Measurements from ENCODE around the gene POLR1G.
A peak's percentile ranks its signal among the peaks of the same experiment; 100 is the strongest.

Gene POLR1G

GRCh38 chr19:45439569-45440258 lies 33.3 kb downstream of the POLR1G start:
- Histone ChIP-seq H3K27me3 (ENCODE audit: low read depth) (no peaks in the 10 kb centered on the region), H3K4me1 (peaks cover 15% of the 10 kb centered on the region), H3K9me3 (0 out of 2 replicates have a peak, but pooled peaks cover 3% of the 10 kb centered on the region), H3K4me3 (peak overlapping the region; percentile 47), H3K36me3 (replicated peaks) (no peaks in the 10 kb centered on the region)
- in situ Hi-C loops (cut with MboI; ENCODE audit: low sequenced_read_pairs): loop anchor here (5.0 kb wide), 1 partner anchor 38 kb away; no protein-coding TSS in a partner anchor
- DNase-seq (ENCODE audit: low spot score in 2 of 2): peak; percentile 65 to 85

- in situ Hi-C loops (cut with MboI; ENCODE audit: low sequenced_read_pairs): loop anchor here (5.0 kb wide), 1 partner anchor 37 kb away; no protein-coding TSS in a partner anchor
- H3K4me3 ChIP-seq: peak overlapping the region; percentile 47
- H3K9me3 ChIP-seq: 0 out of 2 replicates have a peak, but pooled peaks cover 3% of the 10 kb centered on the region
- no peaks in the 10 kb centered on the region for H3K36me3 ChIP-seq (replicated peaks)
- no peaks in the 10 kb centered on the region for H3K27me3 ChIP-seq (ENCODE audit: low read depth)
- H3K4me1 ChIP-seq: peaks cover 16% of the 10 kb centered on the region
- DNase-seq (ENCODE audit: low spot score in 2 of 2): no peak
These were observed 33.8 kb downstream of the POLR1G start for GRCh38 chr19:45440259-45440638.

- peak; percentile 16 to 51 for DNase-seq (ENCODE audit: low spot score in 2 of 2)
- Histone ChIP-seq H3K9me3 (0 out of 2 replicates have a peak, but pooled peaks cover 3% of the 10 kb centered on the region), H3K36me3 (replicated peaks) (no peaks in the 10 kb centered on the region), H3K27me3 (ENCODE audit: low read depth) (no peaks in the 10 kb centered on the region), H3K4me1 (peaks cover 16% of the 10 kb centered on the region), H3K4me3 (no peak overlapping the region)
- in situ Hi-C loops (cut with MboI; ENCODE audit: low sequenced_read_pairs): loop anchor here (5.0 kb wide), 1 partner anchor 36 kb away; no protein-coding TSS in a partner anchor
These were observed 34.6 kb downstream of the POLR1G start for GRCh38 chr19:45440873-45441654.

- H3K4me3 ChIP-seq: no peak overlapping the region
- in situ Hi-C loops (cut with MboI; ENCODE audit: low sequenced_read_pairs): loop anchor here (5.0 kb wide), 1 partner anchor 35 kb away; no protein-coding TSS in a partner anchor
- H3K27me3 ChIP-seq (ENCODE audit: low read depth): no peaks in the 10 kb centered on the region
- no peaks in the 10 kb centered on the region for H3K36me3 ChIP-seq (replicated peaks)
- H3K9me3 ChIP-seq: 0 out of 2 replicates have a peak, but pooled peaks cover 3% of the 10 kb centered on the region
- H3K4me1 ChIP-seq: peaks cover 16% of the 10 kb centered on the region
- no peak for DNase-seq (ENCODE audit: low spot score in 2 of 2)
These were observed 35.9 kb downstream of the POLR1G start for GRCh38 chr19:45442408-45442777.

- in situ Hi-C loops (cut with MboI; ENCODE audit: low sequenced_read_pairs): loop anchor here (5.0 kb wide), 1 partner anchor 34 kb away; no protein-coding TSS in a partner anchor
- H3K4me1 ChIP-seq: peaks cover 16% of the 10 kb centered on the region
- peak overlapping the region; percentile 39 for H3K4me3 ChIP-seq
These were observed 36.5 kb downstream of the POLR1G start for GRCh38 chr19:45442778-45443461.

GRCh38 chr19:45443462-45444317 lies 37.2 kb downstream of the POLR1G start:
- Histone ChIP-seq H3K9me3 (0 out of 2 replicates have a peak, but pooled peaks cover 3% of the 10 kb centered on the region), H3K4me3 (peak overlapping the region; percentile 39), H3K4me1 (peaks cover 16% of the 10 kb centered on the region), H3K36me3 (replicated peaks) (no peaks in the 10 kb centered on the region), H3K27me3 (ENCODE audit: low read depth) (no peaks in the 10 kb centered on the region)
- peak; percentile 89 to 99 for DNase-seq (ENCODE audit: low spot score in 2 of 2)
- in situ Hi-C loops (cut with MboI; ENCODE audit: low sequenced_read_pairs): loop anchor here (5.0 kb wide), 1 partner anchor 34 kb away; no protein-coding TSS in a partner anchor

More at GRCh38 chr19:45442778-45443461, 36.5 kb downstream of the POLR1G start:
- DNase-seq (ENCODE audit: low spot score in 2 of 2): peak in 1 of 2 experiments; percentile 54
- Histone ChIP-seq H3K27me3 (ENCODE audit: low read depth) (no peaks in the 10 kb centered on the region), H3K9me3 (0 out of 2 replicates have a peak, but pooled peaks cover 3% of the 10 kb centered on the region), H3K36me3 (replicated peaks) (no peaks in the 10 kb centered on the region)

GRCh38 chr19:45444318-45445041 lies 38.0 kb downstream of the POLR1G start:
- Histone ChIP-seq H3K27me3 (ENCODE audit: low read depth) (no peaks in the 10 kb centered on the region), H3K4me1 (peaks cover 16% of the 10 kb centered on the region)
- in situ Hi-C loops (cut with MboI; ENCODE audit: low sequenced_read_pairs): loop anchor here (5.0 kb wide), 1 partner anchor 33 kb away; no protein-coding TSS in a partner anchor

GRCh38 chr19:45445139-45445538 lies 38.7 kb downstream of the POLR1G start:
- no peak for DNase-seq (ENCODE audit: low spot score in 2 of 2)
- H3K4me1 ChIP-seq: peaks cover 19% of the 10 kb centered on the region
- in situ Hi-C loops (cut with MboI; ENCODE audit: low sequenced_read_pairs): no loop called here
- H3K9me3 ChIP-seq: no peaks in the 10 kb centered on the region
- no peak overlapping the region for H3K4me3 ChIP-seq
- no peaks in the 10 kb centered on the region for H3K27me3 ChIP-seq (ENCODE audit: low read depth)
- no peaks in the 10 kb centered on the region for H3K36me3 ChIP-seq (replicated peaks)

More at GRCh38 chr19:45444318-45445041, 38.0 kb downstream of the POLR1G start:
- H3K4me3 ChIP-seq: peak overlapping the region; percentile 20
- DNase-seq (ENCODE audit: low spot score in 2 of 2): peak; percentile 75 to 97
- no peaks in the 10 kb centered on the region for H3K9me3 ChIP-seq
- no peaks in the 10 kb centered on the region for H3K36me3 ChIP-seq (replicated peaks)

GRCh38 chr19:45446295-45446694 lies 39.9 kb downstream of the POLR1G start:
- no peaks in the 10 kb centered on the region for H3K9me3 ChIP-seq
- H3K27me3 ChIP-seq (ENCODE audit: low read depth): no peaks in the 10 kb centered on the region
- in situ Hi-C loops (cut with MboI; ENCODE audit: low sequenced_read_pairs): no loop called here
- H3K36me3 ChIP-seq (replicated peaks): no peaks in the 10 kb centered on the region
- peaks cover 23% of the 10 kb centered on the region for H3K4me1 ChIP-seq
- DNase-seq (ENCODE audit: low spot score in 2 of 2): no peak
- no peak overlapping the region for H3K4me3 ChIP-seq

- Histone ChIP-seq H3K27me3 (ENCODE audit: low read depth) (no peaks in the 10 kb centered on the region), H3K4me1 (peaks cover 23% of the 10 kb centered on the region), H3K36me3 (replicated peaks) (no peaks in the 10 kb centered on the region), H3K9me3 (no peaks in the 10 kb centered on the region), H3K4me3 (no peak overlapping the region)
- in situ Hi-C loops (cut with MboI; ENCODE audit: low sequenced_read_pairs): no loop called here
- no peak for DNase-seq (ENCODE audit: low spot score in 2 of 2)
These were observed 40.5 kb downstream of the POLR1G start for GRCh38 chr19:45446944-45447343.

- H3K36me3 ChIP-seq (replicated peaks): no peaks in the 10 kb centered on the region
- H3K4me1 ChIP-seq: peaks cover 17% of the 10 kb centered on the region
- no peaks in the 10 kb centered on the region for H3K27me3 ChIP-seq (ENCODE audit: low read depth)
- DNase-seq (ENCODE audit: low spot score in 2 of 2): no peak
- no peak overlapping the region for H3K4me3 ChIP-seq
- H3K9me3 ChIP-seq: no peaks in the 10 kb centered on the region
- in situ Hi-C loops (cut with MboI; ENCODE audit: low sequenced_read_pairs): no loop called here
These were observed 41.9 kb downstream of the POLR1G start for GRCh38 chr19:45448425-45448756.

- no peak for DNase-seq (ENCODE audit: low spot score in 2 of 2)
These were observed 42.4 kb downstream of the POLR1G start for GRCh38 chr19:45448887-45449299.

More at GRCh38 chr19:45448887-45449299, 42.4 kb downstream of the POLR1G start:
- Histone ChIP-seq H3K9me3 (no peaks in the 10 kb centered on the region), H3K36me3 (replicated peaks) (no peaks in the 10 kb centered on the region), H3K4me3 (no peak overlapping the region), H3K27me3 (ENCODE audit: low read depth) (no peaks in the 10 kb centered on the region), H3K4me1 (peaks cover 17% of the 10 kb centered on the region)
- in situ Hi-C loops (cut with MboI; ENCODE audit: low sequenced_read_pairs): no loop called here
